MM.1S (cell line): ENCODE data around the gene SLC9A5.

Experiments used
- CTCF ChIP-seq: fragments of 300-600 bp; sonication (generic); IDR thresholded peaks from 2 replicates; pipeline ENCODE4 v1.5.1; 2016; ENCODE audit warnings: antibody characterized with exemption, low read length, mixed read lengths
- EZH2 ChIP-seq: fragments of 300-600 bp; sonication (generic); optimal IDR thresholded peaks from 2 replicates; pipeline ENCODE3; 2017; ENCODE audit warnings: low read depth, mild to moderate bottlenecking, antibody characterized with exemption, low read length, mixed read lengths
- EZH2phosphoT487 ChIP-seq: fragments of 300-600 bp; sonication (generic); IDR thresholded peaks from 2 replicates; pipeline ENCODE4 v1.6.1; 2018; ENCODE audit warnings: antibody characterized with exemption, low read length

DNA sequence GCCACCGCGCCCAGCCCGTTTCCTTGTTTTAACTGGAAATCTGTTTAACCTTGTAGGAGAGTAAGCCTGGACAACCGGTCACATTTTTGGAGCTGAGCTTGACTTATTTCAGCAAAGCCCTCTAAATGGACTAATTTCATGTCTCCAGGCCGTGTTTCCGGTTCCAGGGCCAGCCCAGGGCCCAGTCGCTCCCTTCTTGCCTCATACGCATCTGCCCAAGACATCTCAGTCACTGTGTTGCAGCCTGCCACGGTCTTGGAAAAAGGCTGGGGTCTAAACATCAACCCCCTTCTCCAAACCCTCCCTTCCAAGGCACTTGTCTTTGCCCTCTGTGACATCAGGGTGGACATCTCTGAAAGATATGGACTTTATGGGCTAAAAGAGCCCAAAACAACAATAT lies 49.5 kb downstream of the SLC9A5 start:
- TF ChIP-seq CTCF = no peak
- no peak for TF ChIP-seq EZH2
- no peak for TF ChIP-seq EZH2phosphoT487
